ENCODE data around the gene MAP2K6. TPM values are rescaled to one million over a fixed set of nuclear protein-coding genes. Genes with fewer than 3 reads are reported as not detected.

MAP2K6 gene
- total and polyA plus RNA-seq, 4 donors, result 2.2 to 14.4 (median 7.6) TPM

- no peak overlapping the region for H3K4me3 ChIP-seq
- no peak overlapping the region for H3K9ac ChIP-seq (ENCODE audit: insufficient read depth in 1 of 2, low read length in 2 of 2)
- no peaks in the 10 kb centered on the region for H3K9me3 ChIP-seq (ENCODE audit: control insufficient read depth in 4 of 4, insufficient read depth in 3 of 4, low read length in 3 of 4)
- DNase-seq, result no peak
- H3K27me3 ChIP-seq (ENCODE audit: control insufficient read depth in 3 of 3, insufficient read depth in 3 of 3, low read length in 2 of 3), result no peaks in the 10 kb centered on the region
- H3K27ac ChIP-seq (ENCODE audit: low read depth in 1 of 2, low read length in 1 of 2), result no peak overlapping the region
- ATAC-seq (ENCODE audit: insufficient read depth, low FRiP score), result no peak
- no peaks in the 10 kb centered on the region for H3K4me1 ChIP-seq (ENCODE audit: control insufficient read depth in 5 of 5, insufficient read depth in 5 of 5, low read length in 5 of 5)
- WGBS, 2 donors, result 87 to 92% methylated on average over 7 of the region's 7 CpGs
- peaks cover 0 to 3% (median 1%) of the 10 kb centered on the region in 4 donors for H3K36me3 ChIP-seq (ENCODE audit: control insufficient read depth in 4 of 4, insufficient read depth in 4 of 4, low read length in 4 of 4)
- TF ChIP-seq, protein P1, sequence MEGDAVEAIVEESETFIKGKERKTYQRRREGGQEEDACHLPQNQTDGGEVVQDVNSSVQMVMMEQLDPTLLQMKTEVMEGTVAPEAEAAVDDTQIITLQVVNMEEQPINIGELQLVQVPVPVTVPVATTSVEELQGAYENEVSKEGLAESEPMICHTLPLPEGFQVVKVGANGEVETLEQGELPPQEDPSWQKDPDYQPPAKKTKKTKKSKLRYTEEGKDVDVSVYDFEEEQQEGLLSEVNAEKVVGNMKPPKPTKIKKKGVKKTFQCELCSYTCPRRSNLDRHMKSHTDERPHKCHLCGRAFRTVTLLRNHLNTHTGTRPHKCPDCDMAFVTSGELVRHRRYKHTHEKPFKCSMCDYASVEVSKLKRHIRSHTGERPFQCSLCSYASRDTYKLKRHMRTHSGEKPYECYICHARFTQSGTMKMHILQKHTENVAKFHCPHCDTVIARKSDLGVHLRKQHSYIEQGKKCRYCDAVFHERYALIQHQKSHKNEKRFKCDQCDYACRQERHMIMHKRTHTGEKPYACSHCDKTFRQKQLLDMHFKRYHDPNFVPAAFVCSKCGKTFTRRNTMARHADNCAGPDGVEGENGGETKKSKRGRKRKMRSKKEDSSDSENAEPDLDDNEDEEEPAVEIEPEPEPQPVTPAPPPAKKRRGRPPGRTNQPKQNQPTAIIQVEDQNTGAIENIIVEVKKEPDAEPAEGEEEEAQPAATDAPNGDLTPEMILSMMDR (IDR thresholded peaks at IDR 0.05; ENCODE audit: control extremely low read depth, extremely low read depth), result no peak
These were observed 96.8 kb downstream of the MAP2K6 start for GRCh38 chr17:69511250-69511649.

GRCh38 chr17:69512946-69513345 is 98.4 kb downstream of the MAP2K6 start:
- Histone ChIP-seq H3K4me3 (no peak overlapping the region), H3K27me3 (ENCODE audit: control insufficient read depth in 3 of 3, insufficient read depth in 3 of 3, low read length in 2 of 3) (no peaks in the 10 kb centered on the region), H3K9ac (ENCODE audit: insufficient read depth in 1 of 2, low read length in 2 of 2) (no peak overlapping the region), H3K27ac (ENCODE audit: low read depth in 1 of 2, low read length in 1 of 2) (no peak overlapping the region), H3K4me1 (ENCODE audit: control insufficient read depth in 5 of 5, insufficient read depth in 5 of 5, low read length in 5 of 5) (no peaks in the 10 kb centered on the region), H3K9me3 (ENCODE audit: control insufficient read depth in 4 of 4, insufficient read depth in 3 of 4, low read length in 3 of 4) (no peaks in the 10 kb centered on the region), H3K36me3 (ENCODE audit: control insufficient read depth in 4 of 4, insufficient read depth in 4 of 4, low read length in 4 of 4) (peaks cover 0 to 3% (median 1%) of the 10 kb centered on the region in 4 donors)
- ATAC-seq (ENCODE audit: insufficient read depth, low FRiP score) (no peak), DNase-seq (no peak)
- TF ChIP-seq, protein P1 (IDR thresholded peaks at IDR 0.05; ENCODE audit: control extremely low read depth, extremely low read depth), result no peak
- 82 to 86% methylated on average over 5 of the region's 5 CpGs for whole genome bisulfite sequencing, 2 donors

GRCh38 chr17:69516225-69516624 is 101.7 kb downstream of the MAP2K6 start:
- Histone ChIP-seq H3K36me3 (ENCODE audit: control insufficient read depth in 4 of 4, insufficient read depth in 4 of 4, low read length in 4 of 4) (peaks cover 2 to 14% (median 6%) of the 10 kb centered on the region in 4 donors), H3K4me1 (ENCODE audit: control insufficient read depth in 5 of 5, insufficient read depth in 5 of 5, low read length in 5 of 5) (no peaks in the 10 kb centered on the region), H3K27ac (ENCODE audit: low read depth in 1 of 2, low read length in 1 of 2) (no peak overlapping the region), H3K27me3 (ENCODE audit: control insufficient read depth in 3 of 3, insufficient read depth in 3 of 3, low read length in 2 of 3) (no peaks in the 10 kb centered on the region), H3K9me3 (ENCODE audit: control insufficient read depth in 4 of 4, insufficient read depth in 3 of 4, low read length in 3 of 4) (no peaks in the 10 kb centered on the region), H3K9ac (ENCODE audit: insufficient read depth in 1 of 2, low read length in 2 of 2) (no peak overlapping the region), H3K4me3 (no peak overlapping the region)
- no peak for DNase-seq
- TF ChIP-seq, protein P1 (IDR thresholded peaks at IDR 0.05; ENCODE audit: control extremely low read depth, extremely low read depth), result no peak
- WGBS, 2 donors, result 96 to 98% methylated on average over 2 of the region's 2 CpGs
- ATAC-seq (ENCODE audit: insufficient read depth, low FRiP score), result no peak

DNA sequence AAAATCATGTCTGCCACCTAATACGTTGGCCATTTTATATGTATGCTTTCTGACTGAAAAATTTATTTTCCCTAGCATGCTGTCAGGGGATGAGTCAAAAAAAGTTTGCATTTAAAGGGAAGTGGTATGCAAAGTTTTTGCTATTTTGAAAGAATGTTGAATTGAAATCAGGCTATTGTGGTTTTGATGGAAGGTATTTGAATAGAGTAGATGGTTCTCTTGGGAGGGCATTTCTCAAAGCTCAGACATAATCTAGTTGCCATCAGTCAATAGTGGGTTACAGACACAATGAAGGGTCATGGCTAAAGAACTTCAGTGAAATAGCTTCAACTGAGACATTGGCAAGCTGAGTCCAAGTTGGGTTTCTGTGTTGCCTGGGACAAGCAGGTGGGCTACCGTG is 102.4 kb downstream of the MAP2K6 start:
- DNase-seq (no peak), ATAC-seq (ENCODE audit: insufficient read depth, low FRiP score) (no peak)
- H3K4me3 ChIP-seq, result no peak overlapping the region
- no peak overlapping the region for H3K27ac ChIP-seq (ENCODE audit: low read depth in 1 of 2, low read length in 1 of 2)
- H3K36me3 ChIP-seq (ENCODE audit: control insufficient read depth in 4 of 4, insufficient read depth in 4 of 4, low read length in 4 of 4), result peaks cover 2 to 15% (median 6%) of the 10 kb centered on the region in 4 donors
- H3K9ac ChIP-seq (ENCODE audit: insufficient read depth in 1 of 2, low read length in 2 of 2), result no peak overlapping the region
- 87 to 89% methylated on average over 2 of the region's 2 CpGs for WGBS, 2 donors
- no peaks in the 10 kb centered on the region for H3K27me3 ChIP-seq (ENCODE audit: control insufficient read depth in 3 of 3, insufficient read depth in 3 of 3, low read length in 2 of 3)
- H3K4me1 ChIP-seq (ENCODE audit: control insufficient read depth in 5 of 5, insufficient read depth in 5 of 5, low read length in 5 of 5), result no peaks in the 10 kb centered on the region
- TF ChIP-seq, protein P1 (IDR thresholded peaks at IDR 0.05; ENCODE audit: control extremely low read depth, extremely low read depth), result no peak
- H3K9me3 ChIP-seq (ENCODE audit: control insufficient read depth in 4 of 4, insufficient read depth in 3 of 4, low read length in 3 of 4), result no peaks in the 10 kb centered on the region

Data from lung (tissue), 12 donors.